ENCODE measurements around the gene STX3.
"Not testable (repeated sequence)": the region's sequence is repeated elsewhere in the genome, so short reads cannot be mapped to it uniquely, and the experiment has no call there.

DNA sequence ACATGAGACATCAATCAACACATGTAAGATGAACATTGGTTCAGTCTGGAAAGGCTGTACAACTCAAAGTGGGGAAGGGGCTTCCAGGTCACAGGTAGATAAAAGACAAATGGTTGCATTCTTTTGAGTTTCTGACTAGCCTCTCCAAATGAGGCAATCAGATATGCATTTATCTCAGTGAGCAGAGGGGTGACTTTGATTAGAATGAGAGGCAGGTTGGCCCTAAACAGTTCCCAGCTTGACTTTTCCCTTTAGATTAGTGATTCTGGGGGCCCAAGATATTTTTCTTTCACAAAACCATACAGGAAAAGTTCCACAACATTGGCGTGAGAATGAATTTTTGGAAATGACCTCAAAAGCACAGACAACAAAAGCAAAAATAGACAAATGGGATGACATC lies 61.3 kb downstream of the STX3 start:
- TF ChIP-seq EZH2, EZH2phosphoT487 (IDR thresholded peaks at IDR 0.05): not testable (repeated sequence)
- TF ChIP-seq, protein P1, sequence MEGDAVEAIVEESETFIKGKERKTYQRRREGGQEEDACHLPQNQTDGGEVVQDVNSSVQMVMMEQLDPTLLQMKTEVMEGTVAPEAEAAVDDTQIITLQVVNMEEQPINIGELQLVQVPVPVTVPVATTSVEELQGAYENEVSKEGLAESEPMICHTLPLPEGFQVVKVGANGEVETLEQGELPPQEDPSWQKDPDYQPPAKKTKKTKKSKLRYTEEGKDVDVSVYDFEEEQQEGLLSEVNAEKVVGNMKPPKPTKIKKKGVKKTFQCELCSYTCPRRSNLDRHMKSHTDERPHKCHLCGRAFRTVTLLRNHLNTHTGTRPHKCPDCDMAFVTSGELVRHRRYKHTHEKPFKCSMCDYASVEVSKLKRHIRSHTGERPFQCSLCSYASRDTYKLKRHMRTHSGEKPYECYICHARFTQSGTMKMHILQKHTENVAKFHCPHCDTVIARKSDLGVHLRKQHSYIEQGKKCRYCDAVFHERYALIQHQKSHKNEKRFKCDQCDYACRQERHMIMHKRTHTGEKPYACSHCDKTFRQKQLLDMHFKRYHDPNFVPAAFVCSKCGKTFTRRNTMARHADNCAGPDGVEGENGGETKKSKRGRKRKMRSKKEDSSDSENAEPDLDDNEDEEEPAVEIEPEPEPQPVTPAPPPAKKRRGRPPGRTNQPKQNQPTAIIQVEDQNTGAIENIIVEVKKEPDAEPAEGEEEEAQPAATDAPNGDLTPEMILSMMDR (IDR thresholded peaks at IDR 0.05), result not testable (repeated sequence)

All from neural progenitor cell (in vitro differentiated cells).